Stimulated activated CD8-positive, alpha-beta memory T cell treated with anti-CD3 and anti-CD28 coated beads, Interleukin-15, amount 100 ng/mL, for 4 hours (primary cell): Measurements from ENCODE around the gene KRTAP4-6.
"Not testable (repeated sequence)": the region's sequence is repeated elsewhere in the genome, so short reads cannot be mapped to it uniquely, and the experiment has no call there.

Source experiments
- DNase-seq, 2 donors: peaks; one replicate each; pipeline ENCODE4 v3.0.0-alpha.2; 2020; ENCODE audit warnings: low read depth in 2 of 2

Gene KRTAP4-6

GRCh38 chr17:41147531-41148204 is 7.3 kb upstream of the KRTAP4-6 start:
- no peak for DNase-seq

GRCh38 chr17:41145261-41145660 is 4.9 kb upstream of the KRTAP4-6 start:
- DNase-seq, result no peak

DNA sequence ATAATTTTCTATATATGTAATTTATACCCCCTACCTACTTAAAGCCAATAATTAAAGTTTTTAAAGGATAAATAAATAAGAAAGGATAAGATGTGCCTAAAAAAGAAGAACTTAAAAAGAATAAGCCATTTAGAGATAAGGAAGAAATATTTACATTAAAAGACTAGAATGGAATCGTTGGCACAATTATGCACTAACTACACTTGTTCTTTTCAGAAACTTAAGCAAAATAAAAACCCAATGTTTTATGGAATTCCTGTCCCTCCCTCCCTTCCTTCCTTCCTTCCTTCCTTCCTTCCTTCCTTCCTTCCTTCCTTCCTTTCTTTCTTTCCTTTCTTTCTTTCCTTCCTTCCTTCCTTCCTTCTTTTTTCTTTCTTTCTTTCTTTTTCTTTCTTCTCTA is 4.5 kb upstream of the KRTAP4-6 start:
- DNase-seq, result no peak

- DNase-seq, result no peak
These were observed 1.0 kb upstream of the KRTAP4-6 start for GRCh38 chr17:41141361-41141760.

DNA sequence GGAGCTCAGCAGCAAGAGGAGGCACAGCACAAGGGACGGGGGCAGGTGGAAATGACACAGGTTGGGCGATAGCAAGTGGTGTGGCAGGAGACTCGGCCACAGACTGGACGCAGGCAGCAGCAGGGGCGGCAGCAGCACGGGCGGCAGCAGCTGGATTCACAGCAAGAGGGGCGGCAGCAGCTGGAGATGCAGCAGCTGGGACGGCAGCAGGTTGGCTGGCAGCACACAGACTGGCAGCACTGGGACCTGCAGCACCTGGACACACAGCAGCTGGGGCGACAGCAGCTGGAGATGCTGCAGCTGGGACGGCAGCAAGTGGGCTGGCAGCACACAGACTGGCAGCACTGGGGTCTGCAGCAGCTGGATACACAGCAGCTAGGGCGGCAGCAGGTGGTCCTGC is 479 bp downstream of the KRTAP4-6 start:
- DNase-seq, result not testable (repeated sequence)

DNA sequence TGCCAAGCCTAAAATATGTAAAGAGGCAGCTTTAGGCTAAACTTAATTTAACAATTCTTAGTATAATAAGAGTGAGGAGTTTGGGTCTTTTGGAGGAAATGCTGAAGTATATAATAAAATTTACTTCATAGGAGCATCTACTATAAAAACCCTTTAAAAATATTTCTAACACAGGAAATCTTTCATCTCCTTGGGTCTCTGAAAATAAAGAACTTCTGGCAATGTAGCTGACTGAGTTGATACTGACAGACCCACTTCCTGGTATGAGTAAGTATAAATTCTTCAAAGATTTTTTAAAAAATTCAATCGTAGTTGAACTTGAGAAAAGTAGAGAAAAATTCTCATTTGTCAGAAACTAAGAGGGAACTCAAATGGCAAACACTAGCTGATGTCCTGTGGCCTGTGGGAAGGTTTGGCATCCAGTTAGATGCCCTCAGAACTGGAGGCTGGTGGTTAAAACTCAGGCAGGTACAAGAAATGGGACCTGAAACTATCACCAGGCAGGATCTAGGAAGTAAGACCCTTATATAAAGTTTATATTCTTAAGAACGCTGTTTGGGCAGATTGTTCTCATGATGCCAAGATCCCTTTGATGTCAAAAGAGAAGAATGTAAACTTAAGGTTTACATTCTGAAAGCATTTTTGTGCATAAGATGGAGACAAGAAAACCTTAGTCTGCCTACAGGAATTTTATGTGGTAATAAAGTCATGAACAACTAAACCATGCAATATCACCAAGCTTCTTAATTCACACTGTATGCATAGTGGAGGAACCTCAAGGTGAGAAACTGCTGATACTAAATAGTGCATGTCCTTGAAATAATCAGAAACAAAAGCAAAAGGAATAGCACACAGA is 6.2 kb downstream of the KRTAP4-6 start:
- no peak for DNase-seq

DNA sequence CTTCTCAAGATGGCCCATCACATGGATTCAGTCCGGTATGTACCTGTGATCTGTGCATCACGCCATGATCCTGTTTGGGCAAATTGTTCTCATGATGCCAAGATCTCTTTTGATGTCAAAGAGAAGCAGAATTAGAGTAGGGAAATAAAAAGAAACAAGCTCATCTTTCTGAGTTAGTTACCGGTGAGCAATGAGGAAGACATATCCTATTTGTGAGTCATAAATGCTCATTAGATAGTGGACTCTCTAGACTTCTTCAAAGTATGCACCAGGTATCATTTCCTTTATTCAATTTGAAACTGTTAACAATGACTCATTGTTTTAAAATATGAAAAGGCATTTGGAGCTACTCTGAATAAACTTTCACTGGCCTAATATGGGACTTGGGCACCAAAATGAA is 8.4 kb downstream of the KRTAP4-6 start:
- DNase-seq, result no peak

- no peak for DNase-seq
These were observed 13.0 kb downstream of the KRTAP4-6 start for GRCh38 chr17:41127371-41127770.

- no peak for DNase-seq
These were observed 13.9 kb downstream of the KRTAP4-6 start for GRCh38 chr17:41126412-41126811.

GRCh38 chr17:41125064-41125463 is 15.3 kb downstream of the KRTAP4-6 start:
- DNase-seq, result no peak

DNA sequence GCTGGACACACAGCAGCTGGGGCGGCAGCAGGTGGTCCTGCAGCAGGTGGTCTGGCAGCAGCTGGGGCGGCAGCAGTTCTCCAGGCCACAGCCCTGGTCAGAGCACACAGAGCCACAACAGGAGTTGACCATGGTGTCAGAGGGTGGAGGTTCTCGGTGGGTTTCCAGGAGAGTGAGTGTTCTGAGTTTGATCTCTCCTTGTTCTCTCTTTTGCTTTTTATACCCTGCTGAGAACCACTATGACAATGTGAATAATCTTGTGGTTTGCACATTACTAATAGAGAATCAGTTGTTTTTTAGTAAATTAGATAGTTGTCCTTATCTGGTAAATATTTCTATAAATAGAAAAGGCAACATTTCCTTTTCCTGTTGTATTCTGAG is 16.4 kb downstream of the KRTAP4-6 start, which contains the start of gene KRTAP4-12:
Gene KRTAP4-12 (minus strand): TSS at position 192 of the 381 bp plus-strand sequence. CDS start 60 bp downstream, at position 132.
- not testable (repeated sequence) for DNase-seq

- DNase-seq, result not testable (repeated sequence)
These were observed 16.9 kb downstream of the KRTAP4-6 start for GRCh38 chr17:41123292-41123990.

DNA sequence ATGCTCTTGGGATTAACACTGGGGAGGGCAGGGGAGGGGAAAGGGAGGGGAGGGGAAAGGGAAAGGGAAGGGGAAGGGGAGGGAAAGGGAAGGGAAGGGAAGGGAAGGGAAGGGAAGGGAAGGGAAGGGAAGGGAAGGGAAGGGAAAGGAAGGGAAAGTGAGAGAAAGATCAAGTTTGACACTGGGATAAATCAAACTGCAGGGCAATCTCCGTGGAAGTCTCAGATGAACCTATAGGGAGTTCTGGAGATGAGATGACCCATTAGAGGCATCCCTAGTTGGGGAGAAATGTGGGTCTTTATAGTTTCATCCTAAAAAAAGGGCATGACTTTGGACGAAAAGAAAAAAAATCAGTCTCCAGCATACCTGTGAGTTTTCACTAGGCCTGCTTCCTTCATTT is 18.6 kb downstream of the KRTAP4-6 start:
- DNase-seq, result no peak

DNA sequence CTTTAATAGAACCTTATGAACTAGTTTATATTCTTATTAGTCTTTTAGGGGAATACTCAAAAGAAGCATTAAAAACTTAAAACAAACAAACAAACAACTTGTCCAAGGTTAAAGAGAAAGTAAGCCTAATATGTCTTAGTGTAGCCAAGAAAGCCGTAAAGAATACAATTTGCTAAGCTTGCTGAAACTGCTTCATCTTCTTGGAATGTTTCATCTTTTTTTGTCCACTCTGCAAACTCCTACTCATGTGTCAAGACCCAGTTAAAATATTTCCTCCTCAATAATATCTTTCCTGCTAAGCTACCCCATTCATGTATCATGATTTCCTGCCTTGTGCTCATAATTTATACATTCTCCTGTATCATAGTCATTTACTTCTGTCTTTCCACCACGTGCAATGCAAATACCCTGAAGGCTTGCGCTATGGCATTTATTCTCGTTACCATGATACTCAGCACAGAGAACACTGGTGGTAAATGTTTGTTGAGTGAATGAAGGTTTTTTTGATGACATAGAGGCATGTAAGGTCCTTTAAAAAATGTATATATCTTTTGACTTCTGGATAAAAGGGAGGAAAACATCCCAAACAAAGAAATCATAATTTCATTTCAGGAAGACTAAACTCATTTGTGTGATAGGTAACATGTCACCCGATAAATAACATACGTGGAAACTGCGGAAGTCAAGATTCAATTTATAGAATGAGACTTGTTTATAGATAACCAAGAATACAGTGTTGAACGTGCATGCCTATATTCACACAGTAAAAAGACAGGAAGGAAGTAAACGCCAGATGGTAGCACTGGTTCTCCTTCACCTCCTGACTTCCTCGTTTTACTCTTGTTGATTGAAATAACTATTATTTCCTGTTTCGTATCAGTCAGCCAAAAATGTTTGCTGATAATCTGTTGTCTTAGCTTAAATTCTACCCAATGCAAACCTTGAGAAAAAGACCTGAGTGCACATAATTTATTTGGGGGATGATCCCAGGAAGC is 20.4 kb downstream of the KRTAP4-6 start:
- not testable (repeated sequence) for DNase-seq

GRCh38 chr17:41118721-41119120 is 21.6 kb downstream of the KRTAP4-6 start:
- DNase-seq, result no peak

DNA sequence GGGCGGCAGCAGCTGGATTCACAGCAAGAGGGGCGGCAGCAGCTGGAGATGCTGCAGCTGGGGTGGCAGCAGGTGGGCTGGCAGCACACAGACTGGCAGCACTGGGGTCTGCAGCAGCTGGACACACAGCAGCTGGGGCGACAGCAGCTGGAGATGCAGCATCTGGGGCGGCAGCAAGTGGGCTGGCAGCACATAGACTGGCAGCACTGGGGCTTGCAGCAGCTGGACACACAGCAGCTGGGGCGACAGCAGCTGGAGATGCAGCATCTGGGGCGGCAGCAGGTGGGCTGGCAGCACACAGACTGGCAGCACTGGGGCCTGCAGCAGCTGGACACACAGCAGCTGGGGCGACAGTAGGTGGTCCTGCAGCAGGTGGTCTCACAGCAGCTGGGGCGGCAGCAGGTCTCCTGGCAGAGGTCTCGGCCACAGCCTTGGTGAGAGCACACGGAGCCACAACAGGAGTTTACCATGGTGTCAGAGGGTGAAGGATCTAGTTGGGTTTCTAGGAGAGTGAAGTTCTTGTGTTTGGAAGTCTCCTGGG is 22.4 kb downstream of the KRTAP4-6 start, which contains the start of gene KRTAP4-11:
Gene KRTAP4-11 (minus strand): TSS at position 528 of the 541 bp plus-strand sequence. CDS start 58 bp downstream, at position 470.
- DNase-seq, result not testable (repeated sequence)

DNA sequence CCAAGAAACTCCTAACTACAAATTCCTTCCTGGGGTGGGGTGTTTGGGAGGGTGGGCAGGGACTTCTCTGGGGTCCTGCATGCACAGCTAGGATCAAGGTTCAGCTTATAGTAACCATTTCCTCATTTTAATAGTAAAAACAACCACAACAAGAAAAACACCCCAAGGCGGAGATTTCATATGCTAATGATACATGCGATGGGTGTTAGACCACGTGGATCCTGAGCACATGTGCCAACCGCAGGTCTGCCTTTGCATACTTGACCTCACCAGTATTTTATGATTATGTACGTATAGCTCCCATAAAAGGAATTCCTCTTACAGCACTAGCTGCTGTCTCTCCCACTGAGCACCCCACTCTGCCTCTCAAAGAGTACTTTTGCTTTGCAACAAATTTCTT is 24.0 kb downstream of the KRTAP4-6 start:
- DNase-seq, result no peak

- DNase-seq, result no peak
These were observed 29.0 kb downstream of the KRTAP4-6 start for GRCh38 chr17:41111151-41111885.

DNA sequence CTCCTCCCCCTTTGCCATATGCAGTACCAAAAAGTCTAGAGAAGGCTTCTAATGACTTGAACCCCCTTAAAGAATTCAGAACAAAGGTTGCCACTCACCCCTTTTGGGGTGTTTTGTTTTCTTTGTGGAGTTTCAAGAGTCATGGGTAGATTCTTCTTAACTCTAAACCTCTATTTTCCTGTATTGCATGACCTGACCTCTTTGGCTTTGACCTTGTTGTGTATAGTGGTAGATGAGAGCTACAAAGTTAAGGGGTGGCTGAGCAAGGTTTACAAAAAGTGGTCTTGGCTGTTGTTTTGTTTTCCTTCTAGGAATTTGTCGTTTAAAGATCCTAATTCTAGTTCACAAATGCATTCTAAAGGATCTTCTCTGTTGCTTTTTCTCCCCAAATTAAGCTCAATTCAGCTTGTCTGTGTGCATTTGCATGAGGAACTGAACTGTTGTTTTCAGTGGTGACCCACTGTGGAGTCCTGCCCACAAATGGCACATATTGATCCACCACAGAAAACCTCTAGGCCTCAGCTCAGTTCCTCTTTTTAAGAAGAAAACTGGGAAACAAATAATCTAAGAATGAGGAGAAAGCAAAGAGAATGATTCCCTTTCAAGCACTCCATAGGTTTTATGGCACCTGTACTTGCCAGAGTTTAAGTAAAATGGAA is 31.5 kb downstream of the KRTAP4-6 start:
- DNase-seq, result not testable (repeated sequence)
